ENCODE data around the gene CAPN5. TPM values are rescaled to one million over a fixed set of nuclear protein-coding genes. Genes with fewer than 3 reads are reported as not detected.

CAPN5 gene
- total and polyA plus RNA-seq, 10 of the 15 experiments (the other 5 are each of a cell fraction or from before 2014, with no cell fraction given), result 0.02 to 0.33 (median 0.07) TPM; not detected in 3

DNA sequence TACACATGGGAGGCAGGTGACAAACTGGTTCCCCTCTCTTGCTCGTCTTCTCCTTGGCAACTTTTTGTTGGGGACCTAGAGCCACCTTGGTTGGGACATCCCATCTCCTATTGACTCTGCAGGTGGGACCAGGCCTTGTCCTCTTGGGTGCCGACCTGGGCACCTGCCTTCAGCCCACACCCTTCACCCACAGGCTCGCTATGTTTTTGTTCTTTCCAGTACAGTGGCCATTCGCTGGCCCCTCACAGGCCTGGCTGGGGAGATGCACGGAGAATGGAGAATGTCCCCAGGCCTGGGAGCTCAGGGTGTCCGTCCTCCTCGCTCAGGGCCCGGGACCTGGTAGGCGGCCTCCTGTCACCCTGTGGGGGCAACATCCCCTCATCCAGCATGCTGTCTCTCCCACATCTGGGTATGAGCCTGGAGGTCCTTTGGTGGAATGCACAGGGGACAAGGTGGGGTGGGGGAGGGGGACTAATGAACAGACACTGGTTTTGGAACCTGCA, 21.0 kb downstream of the CAPN5 start (continued):
- TF ChIP-seq, protein P1, sequence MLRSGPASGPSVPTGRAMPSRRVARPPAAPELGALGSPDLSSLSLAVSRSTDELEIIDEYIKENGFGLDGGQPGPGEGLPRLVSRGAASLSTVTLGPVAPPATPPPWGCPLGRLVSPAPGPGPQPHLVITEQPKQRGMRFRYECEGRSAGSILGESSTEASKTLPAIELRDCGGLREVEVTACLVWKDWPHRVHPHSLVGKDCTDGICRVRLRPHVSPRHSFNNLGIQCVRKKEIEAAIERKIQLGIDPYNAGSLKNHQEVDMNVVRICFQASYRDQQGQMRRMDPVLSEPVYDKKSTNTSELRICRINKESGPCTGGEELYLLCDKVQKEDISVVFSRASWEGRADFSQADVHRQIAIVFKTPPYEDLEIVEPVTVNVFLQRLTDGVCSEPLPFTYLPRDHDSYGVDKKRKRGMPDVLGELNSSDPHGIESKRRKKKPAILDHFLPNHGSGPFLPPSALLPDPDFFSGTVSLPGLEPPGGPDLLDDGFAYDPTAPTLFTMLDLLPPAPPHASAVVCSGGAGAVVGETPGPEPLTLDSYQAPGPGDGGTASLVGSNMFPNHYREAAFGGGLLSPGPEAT (IDR thresholded peaks at IDR 0.05; ENCODE audit: low read depth), result no peak
- TF ChIP-seq FOXK2 (IDR thresholded peaks at IDR 0.05) (no peak), MEF2B (IDR thresholded peaks at IDR 0.05; ENCODE audit: partially characterized antibody, poor library complexity, severe bottlenecking) (no peak), BHLHE40 (IDR thresholded peaks at IDR 0.05; ENCODE audit: borderline replicate concordance in 1 of 2, low read depth in 2 of 2, low read length in 1 of 2) (no peak), LARP7 (IDR thresholded peaks at IDR 0.05) (no peak), CHD1 (IDR thresholded peaks at IDR 0.05; ENCODE audit: low read depth, low read length) (no peak), TARDBP (IDR thresholded peaks at IDR 0.05; ENCODE audit: borderline replicate concordance) (no peak)

DNA sequence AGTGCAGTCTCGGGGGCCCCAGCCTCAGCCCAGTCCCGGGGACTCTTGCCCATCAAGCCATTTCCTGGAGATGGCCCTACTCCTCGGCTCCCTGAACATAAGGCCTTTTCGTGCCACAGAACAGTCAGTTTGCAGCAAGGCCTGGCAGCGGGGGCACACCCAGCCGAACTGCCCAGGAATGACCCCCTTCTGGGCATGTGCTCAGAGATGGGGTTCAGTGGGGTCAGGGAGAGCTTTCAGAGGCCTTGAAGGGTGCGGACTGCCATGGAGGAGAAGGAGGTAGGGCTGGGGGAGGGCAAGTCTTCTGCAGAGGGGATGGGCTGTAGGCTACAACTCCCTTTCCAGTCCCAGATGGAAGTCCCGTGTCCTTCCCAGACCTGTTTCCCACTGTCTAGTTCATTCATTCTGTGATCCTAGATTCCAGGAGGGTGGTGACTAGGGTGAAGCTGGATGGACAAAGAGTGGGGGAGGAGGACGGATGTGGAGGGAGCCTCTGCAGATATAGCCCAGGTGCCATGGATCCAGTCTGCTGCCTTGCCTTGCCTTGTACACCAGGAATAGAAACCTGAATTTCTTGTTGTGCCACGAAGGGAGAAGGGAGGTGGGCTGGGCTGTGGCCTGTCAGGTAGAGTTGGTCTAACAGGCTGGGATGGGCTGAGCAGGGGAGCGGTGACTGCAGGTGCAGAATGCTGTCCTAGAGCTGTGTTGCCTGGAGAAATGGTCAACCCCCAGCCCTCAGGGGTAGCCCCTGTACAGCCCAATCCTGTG, 21.6 kb downstream of the CAPN5 start:
- 32% methylated on average over 11 of the region's 11 CpGs for WGBS (ENCODE audit: insufficient coverage, insufficient replicate concordance, low lambda C conversion rate, missing lambda C conversion rate)
- Histone ChIP-seq H4K20me1 (ENCODE audit: control insufficient read depth, insufficient read depth) (no peaks in the 10 kb centered on the region), H2AFZ (ENCODE audit: control insufficient read depth, low read depth, low read length) (no peak overlapping the region), H3K9me3 (replicated peaks; ENCODE audit: control insufficient read depth, insufficient read depth, low read length) (no peaks in the 10 kb centered on the region), H3K27ac (ENCODE audit: control insufficient read depth, insufficient read depth) (no peak overlapping the region), H3K36me3 (ENCODE audit: control insufficient read depth in 2 of 2, insufficient read depth in 2 of 2, low read length in 1 of 2) (no peaks in the 10 kb centered on the region), H3K4me3 (no peak overlapping the region), H3K27me3 (replicated peaks in 1 of 2; ENCODE audit: control insufficient read depth in 2 of 2, insufficient read depth in 2 of 2, low read length in 1 of 2) (no peaks in the 10 kb centered on the region), H3K9ac (ENCODE audit: control insufficient read depth, insufficient read depth, low read length) (no peak overlapping the region), H3K4me2 (ENCODE audit: control insufficient read depth, insufficient read depth) (no peak overlapping the region), H3K79me2 (ENCODE audit: control insufficient read depth, insufficient read depth, low read length) (no peaks in the 10 kb centered on the region), H3K4me1 (ENCODE audit: control insufficient read depth, insufficient read depth, low read length) (no peaks in the 10 kb centered on the region)
- ChIA-PET POLR2A (no interaction called here), SMC1A (ENCODE audit: uncharacterized antibody, unreplicated experiment) (interaction anchor here (0.8 kb wide), 1 partner anchor 171 kb away, joined by 3 read pairs; no protein-coding TSS in a partner anchor), CTCF (interaction anchor here (5.1 to 5.4 kb wide), 2 partner anchors 40 to 168 kb away, joined by 105 to 146 read pairs; no protein-coding TSS in a partner anchor), RAD21 (ENCODE audit: unreplicated experiment) (interaction anchor here (5.9 kb wide), 1 partner anchor 167 kb away, joined by 84 read pairs; no protein-coding TSS in a partner anchor)
- no TSS peak for BruUV-seq (replicated peaks)
- no peak for ATAC-seq
- DNase-seq (ENCODE audit: low read depth, low spot score), result no peak
- intact Hi-C loops (cut with micrococcal nuclease; ENCODE audit: unreplicated experiment) (no loop called here), in situ Hi-C loops (cut with MboI) (no loop called here)
- no peak for FAIRE-seq
- TF ChIP-seq ZNF24 (IDR thresholded peaks at IDR 0.05), result no peak
- TF ChIP-seq ETV6 (conservative IDR thresholded peaks at IDR 0.05 in 1 of 2, IDR thresholded peaks at IDR 0.05 in 1 of 2; ENCODE audit: borderline replicate concordance in 1 of 2, low read depth in 1 of 2), result no peak
- TF ChIP-seq ZNF384 (IDR thresholded peaks at IDR 0.05; ENCODE audit: borderline replicate concordance, low read depth, low read length), result no peak
- no peak for TF ChIP-seq ESRRA (IDR thresholded peaks at IDR 0.05; ENCODE audit: low read length)
- no peak for TF ChIP-seq WRNIP1 (IDR thresholded peaks at IDR 0.05; ENCODE audit: borderline replicate concordance, low read depth, low read length)
- no peak for TF ChIP-seq YBX1 (IDR thresholded peaks at IDR 0.05)
- no peak for TF ChIP-seq MXI1 (IDR thresholded peaks at IDR 0.05; ENCODE audit: low read depth, low read length)
- TF ChIP-seq, protein P2, sequence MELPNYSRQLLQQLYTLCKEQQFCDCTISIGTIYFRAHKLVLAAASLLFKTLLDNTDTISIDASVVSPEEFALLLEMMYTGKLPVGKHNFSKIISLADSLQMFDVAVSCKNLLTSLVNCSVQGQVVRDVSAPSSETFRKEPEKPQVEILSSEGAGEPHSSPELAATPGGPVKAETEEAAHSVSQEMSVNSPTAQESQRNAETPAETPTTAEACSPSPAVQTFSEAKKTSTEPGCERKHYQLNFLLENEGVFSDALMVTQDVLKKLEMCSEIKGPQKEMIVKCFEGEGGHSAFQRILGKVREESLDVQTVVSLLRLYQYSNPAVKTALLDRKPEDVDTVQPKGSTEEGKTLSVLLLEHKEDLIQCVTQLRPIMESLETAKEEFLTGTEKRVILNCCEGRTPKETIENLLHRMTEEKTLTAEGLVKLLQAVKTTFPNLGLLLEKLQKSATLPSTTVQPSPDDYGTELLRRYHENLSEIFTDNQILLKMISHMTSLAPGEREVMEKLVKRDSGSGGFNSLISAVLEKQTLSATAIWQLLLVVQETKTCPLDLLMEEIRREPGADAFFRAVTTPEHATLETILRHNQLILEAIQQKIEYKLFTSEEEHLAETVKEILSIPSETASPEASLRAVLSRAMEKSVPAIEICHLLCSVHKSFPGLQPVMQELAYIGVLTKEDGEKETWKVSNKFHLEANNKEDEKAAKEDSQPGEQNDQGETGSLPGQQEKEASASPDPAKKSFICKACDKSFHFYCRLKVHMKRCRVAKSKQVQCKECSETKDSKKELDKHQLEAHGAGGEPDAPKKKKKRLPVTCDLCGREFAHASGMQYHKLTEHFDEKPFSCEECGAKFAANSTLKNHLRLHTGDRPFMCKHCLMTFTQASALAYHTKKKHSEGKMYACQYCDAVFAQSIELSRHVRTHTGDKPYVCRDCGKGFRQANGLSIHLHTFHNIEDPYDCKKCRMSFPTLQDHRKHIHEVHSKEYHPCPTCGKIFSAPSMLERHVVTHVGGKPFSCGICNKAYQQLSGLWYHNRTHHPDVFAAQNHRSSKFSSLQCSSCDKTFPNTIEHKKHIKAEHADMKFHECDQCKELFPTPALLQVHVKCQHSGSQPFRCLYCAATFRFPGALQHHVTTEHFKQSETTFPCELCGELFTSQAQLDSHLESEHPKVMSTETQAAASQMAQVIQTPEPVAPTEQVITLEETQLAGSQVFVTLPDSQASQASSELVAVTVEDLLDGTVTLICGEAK (IDR thresholded peaks at IDR 0.05; ENCODE audit: borderline replicate concordance), result no peak
